H1 (cell line): ENCODE measurements around the gene HK1. TPM values are rescaled to one million over a fixed set of nuclear protein-coding genes. Genes with fewer than 3 reads are reported as not detected.

Source experiments
- ATF3 ChIP-seq: IDR thresholded peaks from 2 replicates; pipeline ENCODE4 v1.6.1; 2011; ENCODE audit warnings: low read depth, mild to moderate bottlenecking, low read length; ENCODE audit not compliant: insufficient read depth
- polyA plus RNA-seq, 7 experiments: library from polyadenylated mRNA; depleted of rRNA in 3 of 7; stranded (reverse) in 5 of 7; unstranded in 2 of 7; fragments of >200 nt in 5 of 7; fragments of 200-250 nt in 2 of 7; gene quantifications; 1 replicate in 5 of 7; 2 replicates in 1 of 7; 4 replicates in 1 of 7; pipeline versions ENCODE4 v1.2.1 to v1.2.3, GENCODE V29; 2011 to 2013; ENCODE audit warnings: missing spikeins in 2 of 7, mixed read lengths in 2 of 7
- total RNA-seq: library from RNA; stranded (reverse); fragmentation: NEBNext Ultra II Directional; extraction: Animal tissue kit (Norgen Biotek cat#: 25700); gene quantifications from 2 replicates; pipeline ENCODE4 v1.2.1, GENCODE V29; 2021

Gene HK1
- total and polyA plus RNA-seq, 2 of the 8 experiments (the other 6 are each of a cell fraction or from before 2014, with no cell fraction given): 55.8 to 247 TPM

DNA sequence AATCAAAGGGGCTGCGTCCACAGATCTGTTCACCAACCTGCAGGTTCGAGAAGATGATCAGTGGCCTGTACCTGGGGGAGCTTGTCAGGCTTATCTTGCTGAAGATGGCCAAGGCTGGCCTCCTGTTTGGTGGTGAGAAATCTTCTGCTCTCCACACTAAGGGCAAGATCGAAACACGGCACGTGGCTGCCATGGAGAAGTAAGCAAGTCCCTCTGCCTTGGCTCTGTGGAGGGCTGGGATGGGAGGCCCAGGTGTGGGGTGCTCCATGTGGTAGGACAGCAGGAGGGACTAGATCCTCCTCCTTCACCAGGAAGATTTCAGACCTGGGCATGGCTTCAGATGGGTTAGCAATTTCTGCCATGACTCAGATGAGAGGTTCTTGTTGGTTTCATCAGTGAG is 32.3 kb upstream of the HK1 start (continued):
- TF ChIP-seq ATF3: no peak
- TF ChIP-seq, all 59 proteins: peak for 0
